Hematopoietic multipotent progenitor cell treated with erythropoietin and hydrocortisone succinate and interleukin-3 and kit ligand, for 8 days (in vitro differentiated cells): ENCODE results near the gene IFNGR2.
"Not testable (repeated sequence)": the region's sequence is repeated elsewhere in the genome, so short reads cannot be mapped to it uniquely, and the experiment has no call there.

Experiments used
- DNase-seq: peaks from one replicate; pipeline ENCODE4 v3.0.0-alpha.2; 2015

Gene IFNGR2

GRCh38 chr21:33443194-33443593 is 40.0 kb downstream of the IFNGR2 start:
- no peak for DNase-seq

GRCh38 chr21:33444499-33444898 is 41.3 kb downstream of the IFNGR2 start:
- DNase-seq, result no peak

GRCh38 chr21:33446620-33447019 is 43.4 kb downstream of the IFNGR2 start:
- DNase-seq, result not testable (repeated sequence)

- no peak for DNase-seq
These were observed 46.4 kb downstream of the IFNGR2 start for GRCh38 chr21:33449616-33450015.

GRCh38 chr21:33451634-33452071 is 48.4 kb downstream of the IFNGR2 start:
- DNase-seq, result no peak

- no peak for DNase-seq
These were observed 49.1 kb downstream of the IFNGR2 start for GRCh38 chr21:33452362-33452761.

- no peak for DNase-seq
These were observed 52.7 kb downstream of the IFNGR2 start for GRCh38 chr21:33455686-33456446.

GRCh38 chr21:33458861-33459260 is 55.6 kb downstream of the IFNGR2 start:
- DNase-seq, result no peak

GRCh38 chr21:33461538-33462250 is 58.5 kb downstream of the IFNGR2 start:
- no peak for DNase-seq

- not testable (repeated sequence) for DNase-seq
These were observed 66.0 kb downstream of the IFNGR2 start for GRCh38 chr21:33469183-33469582.

GRCh38 chr21:33470701-33471100 is 67.5 kb downstream of the IFNGR2 start:
- DNase-seq, result no peak

GRCh38 chr21:33473344-33473743 is 70.1 kb downstream of the IFNGR2 start:
- no peak for DNase-seq

GRCh38 chr21:33477066-33477465 is 73.9 kb downstream of the IFNGR2 start:
- DNase-seq, result no peak

- DNase-seq, result no peak
These were observed 75.0 kb downstream of the IFNGR2 start for GRCh38 chr21:33478182-33478581.

- DNase-seq, result peak; percentile 45
These were observed 75.9 kb downstream of the IFNGR2 start for GRCh38 chr21:33478935-33479678.

- DNase-seq, result peak; percentile 95
These were observed 76.7 kb downstream of the IFNGR2 start, which contains the start of gene TMEM50B for GRCh38 chr21:33479679-33480480. Gene TMEM50B, minus strand, starts transcription at chr21:33479974. Its CDS starts 11,089 bp downstream, at chr21:33468885.

GRCh38 chr21:33480481-33481103 is 77.4 kb downstream of the IFNGR2 start:
- DNase-seq, result no peak

GRCh38 chr21:33481314-33481943 is 78.2 kb downstream of the IFNGR2 start:
- no peak for DNase-seq
